SU-DHL-6 (cell line): Measurements from ENCODE around the gene CABLES2.

Source experiments
- EZH2phosphoT487 ChIP-seq: fragments of 200-600 bp; sonication (generic), shearing (Covaris generic); conservative IDR thresholded peaks from 2 replicates; pipeline ENCODE4 v1.6.1; 2018; ENCODE audit warnings: mild to moderate bottlenecking, antibody characterized with exemption, low read length, moderate library complexity, mixed read lengths
- TF ChIP-seq, protein P1 (sequence below): fragments of 200-600 bp; sonication (generic); IDR thresholded peaks from one replicate; pipeline ENCODE4 v1.5.1; 2017; ENCODE audit warnings: antibody characterized with exemption, mild to moderate bottlenecking, low read length, moderate library complexity; ENCODE audit not compliant: insufficient read depth, poor library complexity, severe bottlenecking

DNA sequence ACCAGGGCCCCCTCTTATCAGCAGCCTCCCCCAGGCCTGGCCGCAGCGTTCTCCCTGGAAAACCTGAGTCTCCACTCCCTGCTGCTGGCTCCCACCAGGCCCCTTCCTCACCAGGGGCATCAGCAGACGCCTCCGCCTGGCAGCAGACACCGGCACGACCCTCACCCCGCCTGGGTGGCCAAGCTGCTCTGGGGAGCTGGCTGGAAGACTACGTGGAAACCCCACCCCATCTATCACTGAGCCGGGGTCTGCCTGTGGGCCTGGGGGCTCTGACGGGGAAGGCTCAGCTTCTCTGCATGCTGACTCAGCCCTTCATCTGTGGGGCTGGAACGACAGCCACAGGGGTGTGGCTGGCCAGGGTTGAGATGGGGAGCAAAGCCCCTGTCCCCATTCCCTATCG is 39.4 kb upstream of the CABLES2 start:
- TF ChIP-seq, protein P1, sequence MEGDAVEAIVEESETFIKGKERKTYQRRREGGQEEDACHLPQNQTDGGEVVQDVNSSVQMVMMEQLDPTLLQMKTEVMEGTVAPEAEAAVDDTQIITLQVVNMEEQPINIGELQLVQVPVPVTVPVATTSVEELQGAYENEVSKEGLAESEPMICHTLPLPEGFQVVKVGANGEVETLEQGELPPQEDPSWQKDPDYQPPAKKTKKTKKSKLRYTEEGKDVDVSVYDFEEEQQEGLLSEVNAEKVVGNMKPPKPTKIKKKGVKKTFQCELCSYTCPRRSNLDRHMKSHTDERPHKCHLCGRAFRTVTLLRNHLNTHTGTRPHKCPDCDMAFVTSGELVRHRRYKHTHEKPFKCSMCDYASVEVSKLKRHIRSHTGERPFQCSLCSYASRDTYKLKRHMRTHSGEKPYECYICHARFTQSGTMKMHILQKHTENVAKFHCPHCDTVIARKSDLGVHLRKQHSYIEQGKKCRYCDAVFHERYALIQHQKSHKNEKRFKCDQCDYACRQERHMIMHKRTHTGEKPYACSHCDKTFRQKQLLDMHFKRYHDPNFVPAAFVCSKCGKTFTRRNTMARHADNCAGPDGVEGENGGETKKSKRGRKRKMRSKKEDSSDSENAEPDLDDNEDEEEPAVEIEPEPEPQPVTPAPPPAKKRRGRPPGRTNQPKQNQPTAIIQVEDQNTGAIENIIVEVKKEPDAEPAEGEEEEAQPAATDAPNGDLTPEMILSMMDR = no peak
- no peak for TF ChIP-seq EZH2phosphoT487
